AG08395 (cell line): Measurements from ENCODE around the gene CBLN1.

Source experiments
- DNase-seq: peaks from one replicate; pipeline ENCODE4 v3.0.0; 2012; ENCODE audit warnings: mixed read lengths, low spot score

Gene CBLN1

DNA sequence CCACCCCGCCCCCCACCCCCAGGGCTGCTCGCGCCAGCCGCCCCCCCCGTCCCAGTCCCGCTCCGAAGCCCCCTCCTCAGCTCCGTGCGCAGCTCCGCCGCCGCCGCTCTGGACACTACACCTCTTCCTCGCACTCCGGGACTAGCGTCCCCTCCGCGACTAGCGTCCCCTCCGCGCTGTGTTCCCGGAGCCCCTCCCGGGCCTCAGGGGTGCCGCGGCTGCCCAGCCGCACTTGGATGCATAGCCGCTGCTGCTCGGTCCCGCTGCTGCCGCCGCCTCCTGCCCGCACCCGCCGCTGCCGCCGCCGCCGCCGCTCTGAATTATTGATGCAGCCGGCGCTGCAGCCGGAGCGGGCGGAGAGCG, at the start of gene CBLN1:
Gene CBLN1, minus strand, starts transcription at position 359 of the 363 bp plus-strand sequence. CDS start 373 bp downstream, outside the sequence.
- DNase-seq: no peak

- DNase-seq: no peak
These were observed 49.0 kb upstream of the CBLN1 start for GRCh38 chr16:49330562-49331201.

DNA sequence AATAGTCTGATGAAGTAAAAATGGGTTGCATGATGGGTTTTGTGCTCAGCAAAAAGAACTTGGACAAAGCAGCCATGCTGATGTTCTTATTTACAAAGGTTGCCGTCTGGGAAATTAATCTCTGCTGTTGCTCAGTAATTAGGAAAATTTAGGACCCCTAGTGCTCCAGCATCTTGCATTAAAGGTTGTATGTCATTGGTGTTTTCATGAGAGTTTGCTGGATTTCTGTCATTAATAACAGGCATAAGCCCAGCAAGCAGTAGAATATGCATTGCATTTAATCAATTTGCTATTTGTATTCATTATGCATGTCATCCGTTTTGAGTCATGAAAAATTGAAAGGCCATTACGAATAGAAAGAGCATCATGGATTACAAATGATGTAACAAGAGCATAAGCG, 46.7 kb upstream of the CBLN1 start:
- DNase-seq: no peak

GRCh38 chr16:49327466-49327865, 45.8 kb upstream of the CBLN1 start:
- no peak for DNase-seq

DNA sequence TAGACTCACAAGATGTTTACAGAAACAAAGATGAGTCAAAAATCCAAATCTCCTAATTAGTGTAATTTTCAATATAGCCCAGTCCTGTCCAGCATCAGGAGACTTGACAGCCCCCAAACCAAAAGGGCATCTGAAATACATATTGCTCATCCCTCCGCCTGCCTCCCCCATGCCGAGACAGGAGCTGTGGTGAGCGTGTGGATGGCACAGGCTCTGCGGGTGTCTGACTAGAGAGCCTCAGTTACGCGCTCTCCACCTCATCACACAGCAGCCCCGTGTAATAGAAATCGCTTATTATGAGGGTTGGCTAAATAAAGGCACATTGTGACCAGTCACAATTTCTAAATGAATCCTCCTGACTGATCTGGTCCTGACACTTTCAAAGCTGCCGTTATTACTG, 43.1 kb upstream of the CBLN1 start:
- no peak for DNase-seq

- DNase-seq: no peak
These were observed 34.0 kb upstream of the CBLN1 start for GRCh38 chr16:49315602-49316001.

- no peak for DNase-seq
These were observed 30.8 kb upstream of the CBLN1 start for GRCh38 chr16:49312389-49312985.

DNA sequence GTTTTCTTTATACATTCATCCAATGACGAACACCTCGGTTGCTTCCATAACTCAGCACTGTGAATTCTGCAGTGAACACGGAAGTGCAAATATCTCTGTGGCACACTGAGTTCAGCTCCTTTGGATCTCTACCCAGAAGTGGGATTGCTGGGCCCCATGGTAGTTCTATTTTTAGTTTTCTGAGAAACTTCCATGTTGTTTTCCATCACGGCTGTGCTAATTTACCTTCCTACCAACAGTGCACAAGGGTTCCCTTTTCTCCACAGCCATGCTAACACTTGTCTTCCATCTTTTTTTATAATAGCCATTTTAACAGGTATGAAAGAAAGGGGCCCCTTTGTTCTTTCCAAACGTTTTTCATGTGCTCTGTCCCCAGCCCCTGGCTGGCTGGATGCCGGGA, 30.2 kb upstream of the CBLN1 start:
- DNase-seq: no peak

DNA sequence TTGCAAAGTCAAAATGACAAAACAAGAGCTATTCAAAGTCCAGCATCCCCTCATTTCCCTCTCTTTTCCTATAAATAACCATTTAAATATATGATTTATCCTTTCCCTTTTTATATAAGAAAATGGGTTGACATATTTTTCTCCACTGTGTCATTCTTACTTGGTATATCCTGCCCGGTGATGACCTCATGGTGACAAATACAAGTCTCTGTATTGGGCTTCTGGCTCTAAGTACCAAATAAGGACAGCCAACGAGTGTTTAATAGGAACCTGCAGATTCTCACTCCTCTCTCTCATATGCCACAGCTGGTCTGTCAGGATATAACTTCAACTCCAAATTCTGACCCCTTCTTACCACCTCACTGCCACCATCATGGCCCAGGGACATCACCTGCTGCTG, 25.5 kb upstream of the CBLN1 start:
- DNase-seq: no peak

DNA sequence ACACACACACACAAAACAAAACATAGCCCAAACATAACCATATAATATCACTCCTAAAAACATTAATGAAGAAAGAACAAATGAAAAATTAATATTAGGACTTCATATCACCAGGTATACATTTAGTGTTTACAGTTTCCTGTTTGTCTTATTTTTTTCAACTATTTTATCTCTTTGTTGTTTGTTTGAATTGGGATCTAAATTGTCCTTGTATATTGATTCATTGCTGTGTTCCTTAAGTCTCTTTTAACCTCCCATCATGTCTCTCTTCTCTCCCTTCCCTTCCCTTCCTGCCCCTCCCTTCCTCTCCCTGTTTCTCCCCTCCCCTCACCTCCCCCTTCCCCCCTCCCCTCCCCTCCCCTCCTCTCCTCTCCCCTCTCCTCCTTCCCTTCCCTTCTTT, 23.8 kb upstream of the CBLN1 start:
- no peak for DNase-seq

GRCh38 chr16:49292413-49292812, 10.8 kb upstream of the CBLN1 start:
- no peak for DNase-seq

DNA sequence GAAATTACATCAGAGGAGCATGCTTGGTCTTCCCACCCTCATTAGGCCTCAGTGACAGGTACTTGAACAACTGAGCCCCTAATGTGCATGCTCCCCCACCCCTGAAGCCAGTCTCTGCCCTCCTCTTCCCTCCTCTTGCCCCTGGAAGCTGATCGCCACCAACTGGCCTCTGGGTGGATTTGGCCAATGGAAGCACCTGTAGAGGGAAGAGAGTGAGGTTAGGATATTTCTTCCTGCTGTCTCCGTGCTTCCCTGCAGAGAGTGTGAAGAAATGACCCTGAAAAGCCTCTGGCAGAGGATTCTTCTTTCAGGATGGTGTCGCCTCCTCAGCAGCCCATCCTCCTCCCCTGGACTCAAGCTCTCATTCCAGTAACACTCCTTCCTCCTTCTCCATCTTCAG, 5.9 kb upstream of the CBLN1 start:
- no peak for DNase-seq

- no peak for DNase-seq
These were observed 3.3 kb upstream of the CBLN1 start for GRCh38 chr16:49284962-49285361.

DNA sequence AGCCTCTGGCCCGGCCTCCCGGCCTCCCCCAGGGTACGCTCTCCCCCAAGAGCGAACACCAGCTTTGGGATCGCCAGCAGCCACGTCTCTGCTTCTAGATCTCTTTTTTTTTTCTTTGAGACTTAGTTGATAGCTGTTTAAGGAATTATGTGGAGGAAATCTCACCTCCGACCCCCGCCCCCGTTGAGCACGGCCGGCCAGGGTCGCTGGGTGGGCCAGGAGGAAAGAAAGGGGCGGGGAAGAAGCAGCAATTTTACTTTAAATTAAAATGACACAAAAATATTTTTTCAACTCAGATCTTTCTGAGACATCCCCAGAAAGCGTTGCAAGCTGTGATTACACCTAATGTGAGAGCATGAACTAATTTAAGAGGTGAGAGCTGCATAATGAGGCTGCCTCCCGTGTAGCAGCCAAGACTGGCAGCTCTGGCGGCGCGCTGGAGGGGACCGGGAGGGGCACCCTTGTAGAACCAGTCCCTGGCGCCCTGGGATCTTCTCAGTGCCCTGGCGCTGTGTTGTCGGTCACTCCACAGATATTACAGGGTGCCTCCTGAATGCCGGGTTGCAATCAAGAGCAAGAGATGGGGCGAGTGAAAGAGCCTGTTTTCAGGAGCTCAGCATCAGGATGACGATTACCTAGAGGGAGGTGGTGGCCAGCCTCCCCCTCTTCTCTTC, 1.9 kb upstream of the CBLN1 start:
- no peak for DNase-seq

DNA sequence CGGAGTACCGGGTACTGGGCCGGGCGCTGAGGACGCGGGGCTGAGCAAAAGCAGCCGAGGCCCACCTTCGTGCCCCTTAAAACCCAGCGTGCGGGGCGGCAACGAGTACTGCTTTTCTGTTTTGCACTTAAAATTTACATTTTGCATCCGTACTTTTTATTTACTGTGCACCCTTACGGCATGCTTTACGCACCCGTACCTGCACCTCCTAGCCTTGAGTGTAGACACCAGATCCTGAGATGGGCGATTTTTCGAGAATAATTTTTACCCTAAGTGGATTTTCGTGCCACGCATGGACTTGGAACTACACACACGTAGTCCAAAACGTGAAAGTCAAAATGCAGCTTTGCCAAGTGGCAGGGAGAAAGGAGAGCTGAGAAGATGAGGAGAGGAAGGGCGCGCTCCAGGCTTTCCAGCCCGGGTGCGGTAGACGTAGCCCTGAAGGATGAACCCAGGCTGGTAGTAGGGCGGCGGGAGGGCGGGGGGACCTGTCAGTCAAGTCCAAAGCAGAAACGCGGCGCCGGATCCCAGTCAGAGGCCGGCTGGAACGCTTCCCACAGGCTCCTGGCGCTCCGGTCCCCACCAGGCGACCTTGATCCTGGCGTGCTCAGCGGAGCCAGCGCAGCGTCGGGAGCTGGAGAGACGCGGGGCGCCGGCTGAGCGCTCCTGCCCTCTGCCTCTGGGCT, 1.2 kb upstream of the CBLN1 start:
- no peak for DNase-seq

GRCh38 chr16:49281843-49282642, 405 bp upstream of the CBLN1 start:
- peak; percentile 84 for DNase-seq

- no peak for DNase-seq
These were observed 732 bp downstream of the CBLN1 start for GRCh38 chr16:49280841-49281371.

GRCh38 chr16:49280105-49280741, 1.4 kb downstream of the CBLN1 start:
- DNase-seq: no peak

DNA sequence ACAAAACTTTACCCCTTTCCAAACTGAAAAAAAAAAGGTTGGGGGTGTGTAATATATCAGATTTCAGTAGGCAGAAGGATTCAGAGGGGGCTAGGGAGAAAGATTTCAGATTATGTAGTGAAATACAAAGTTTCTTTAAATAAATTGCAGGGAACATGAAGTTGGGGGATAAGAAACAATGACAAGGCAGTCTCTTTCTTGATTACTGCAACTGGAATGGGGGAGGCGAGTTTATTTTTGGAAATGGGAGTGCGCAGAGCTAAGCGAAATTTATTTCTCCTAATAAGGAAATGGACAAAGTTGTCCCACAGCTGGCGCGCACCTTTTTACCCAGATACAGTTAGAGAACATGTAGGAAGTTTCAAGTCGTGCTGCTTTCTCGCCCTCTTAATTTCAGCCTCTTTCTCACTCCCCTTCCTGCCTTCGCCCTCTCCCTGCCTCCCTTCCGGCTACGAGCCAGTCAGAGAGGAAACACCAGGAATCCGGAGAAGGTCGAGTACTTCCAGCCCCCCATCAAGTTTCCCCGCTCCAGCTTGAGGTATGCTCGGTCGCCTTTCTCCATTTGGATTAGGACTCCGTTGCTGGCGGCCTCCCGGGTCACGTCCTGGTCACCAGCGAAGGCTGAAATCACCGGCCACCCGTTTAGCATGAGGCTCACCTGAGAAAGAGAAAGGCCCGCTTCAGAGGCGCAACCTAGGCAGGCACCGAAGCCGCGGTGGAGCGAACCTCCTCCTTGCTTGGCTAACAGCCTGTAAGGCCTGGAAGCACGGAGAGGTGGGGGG, 2.5 kb downstream of the CBLN1 start:
- no peak for DNase-seq

DNA sequence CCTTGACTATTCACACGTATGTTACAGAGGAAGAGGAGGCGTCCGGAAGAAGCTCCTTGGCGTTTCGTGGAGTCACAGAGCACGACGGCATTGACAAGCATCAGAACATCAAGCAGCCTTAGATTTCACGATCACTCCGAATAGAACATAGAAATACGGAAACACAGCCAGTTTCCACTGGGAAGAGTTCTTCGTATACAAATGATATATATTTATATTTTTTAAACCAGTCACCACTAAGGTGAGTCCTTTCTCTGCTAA, 3.1 kb downstream of the CBLN1 start:
- no peak for DNase-seq
